Epithelial cell of proximal tubule (primary cell): ENCODE results near the gene CYB561D1. TPM values are rescaled to one million over a fixed set of nuclear protein-coding genes. Genes with fewer than 3 reads are reported as not detected.

Experiments used
- DNase-seq: peaks from one replicate; pipeline ENCODE4 v3.0.0-alpha.2; 2011; ENCODE audit warnings: low read depth
- H3K4me3 ChIP-seq: 2 replicates; pipeline ENCODE4 v1.5.1; 2011; ENCODE audit warnings: low read depth, mild to moderate bottlenecking, low read length
- total RNA-seq: library from RNA; depleted of rRNA; stranded (reverse); fragments of >200 nt; gene quantifications from 2 replicates; pipeline ENCODE4 v1.2.3, GENCODE V29; 2015
- TF ChIP-seq, protein P1 (sequence below): conservative IDR thresholded peaks from 2 replicates; pipeline ENCODE4 v1.5.1; 2012; ENCODE audit warnings: low read depth, mild to moderate bottlenecking, low read length

CYB561D1 gene
- total RNA-seq, 1 donor from 2014 or later = 3.6 TPM

DNA sequence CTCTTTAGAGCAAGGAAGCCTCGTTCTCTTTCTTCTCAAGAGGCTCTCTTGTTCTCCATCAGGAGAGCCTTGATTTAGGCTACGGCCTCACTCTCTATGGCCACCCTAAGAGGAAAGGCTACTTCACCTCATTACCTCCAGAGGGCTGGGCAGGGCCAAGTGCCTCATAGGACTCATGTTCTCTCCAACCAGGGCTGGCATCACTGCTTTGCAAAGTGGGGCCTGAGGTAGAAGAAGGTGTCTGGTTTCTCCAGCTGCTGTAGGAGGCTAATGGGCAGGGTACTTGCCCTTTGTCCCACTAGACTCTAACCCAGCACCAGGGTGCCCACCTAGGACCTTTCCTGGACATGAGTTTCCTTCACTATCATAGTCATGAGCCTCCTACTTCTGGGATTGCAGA, 12.2 kb upstream of the CYB561D1 start:
- H3K4me3 ChIP-seq = no peak overlapping the region
- no peak for DNase-seq
- TF ChIP-seq, protein P1, sequence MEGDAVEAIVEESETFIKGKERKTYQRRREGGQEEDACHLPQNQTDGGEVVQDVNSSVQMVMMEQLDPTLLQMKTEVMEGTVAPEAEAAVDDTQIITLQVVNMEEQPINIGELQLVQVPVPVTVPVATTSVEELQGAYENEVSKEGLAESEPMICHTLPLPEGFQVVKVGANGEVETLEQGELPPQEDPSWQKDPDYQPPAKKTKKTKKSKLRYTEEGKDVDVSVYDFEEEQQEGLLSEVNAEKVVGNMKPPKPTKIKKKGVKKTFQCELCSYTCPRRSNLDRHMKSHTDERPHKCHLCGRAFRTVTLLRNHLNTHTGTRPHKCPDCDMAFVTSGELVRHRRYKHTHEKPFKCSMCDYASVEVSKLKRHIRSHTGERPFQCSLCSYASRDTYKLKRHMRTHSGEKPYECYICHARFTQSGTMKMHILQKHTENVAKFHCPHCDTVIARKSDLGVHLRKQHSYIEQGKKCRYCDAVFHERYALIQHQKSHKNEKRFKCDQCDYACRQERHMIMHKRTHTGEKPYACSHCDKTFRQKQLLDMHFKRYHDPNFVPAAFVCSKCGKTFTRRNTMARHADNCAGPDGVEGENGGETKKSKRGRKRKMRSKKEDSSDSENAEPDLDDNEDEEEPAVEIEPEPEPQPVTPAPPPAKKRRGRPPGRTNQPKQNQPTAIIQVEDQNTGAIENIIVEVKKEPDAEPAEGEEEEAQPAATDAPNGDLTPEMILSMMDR = no peak

DNA sequence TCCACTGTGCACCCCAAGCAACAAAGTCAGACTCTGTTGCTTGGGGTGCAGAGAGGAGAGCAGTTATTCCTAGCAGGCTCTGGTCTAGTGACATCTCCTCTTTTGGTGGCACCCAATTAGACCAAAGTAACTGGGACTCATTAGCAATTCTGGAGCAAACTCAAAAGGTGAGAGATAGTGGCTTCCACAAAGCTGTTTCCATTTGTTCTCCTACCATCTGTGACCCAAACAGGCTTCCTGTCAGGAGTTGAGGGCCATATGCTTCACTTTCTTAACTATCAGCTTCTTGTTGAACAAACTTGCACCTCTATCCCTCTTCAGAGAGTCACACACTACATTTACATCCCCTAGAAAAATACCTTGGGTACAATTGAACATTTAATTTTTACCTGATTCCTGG, 11.7 kb upstream of the CYB561D1 start:
- TF ChIP-seq, protein P1 = no peak
- DNase-seq = no peak
- H3K4me3 ChIP-seq = no peak overlapping the region

GRCh38 chr1:109482791-109483671, 10.9 kb upstream of the CYB561D1 start:
- no peak for DNase-seq
- TF ChIP-seq, protein P1 = no peak
- peak overlapping the region; percentile 60 for H3K4me3 ChIP-seq

GRCh38 chr1:109483672-109484518, 10.0 kb upstream of the CYB561D1 start, which contains the start of gene ATXN7L2:
TSS of gene ATXN7L2 (plus strand) at chr1:109483905. CDS start at chr1:109483954, 49 bp downstream.
- TF ChIP-seq, protein P1 = no peak
- DNase-seq = no peak
- peak within 1 kb of the TSS; percentile 82 for H3K4me3 ChIP-seq

- H3K4me3 ChIP-seq = peak overlapping the region; percentile 82
- TF ChIP-seq, protein P1 = no peak
- DNase-seq = no peak
Observed at GRCh38 chr1:109484519-109484975, 9.3 kb upstream of the CYB561D1 start.

DNA sequence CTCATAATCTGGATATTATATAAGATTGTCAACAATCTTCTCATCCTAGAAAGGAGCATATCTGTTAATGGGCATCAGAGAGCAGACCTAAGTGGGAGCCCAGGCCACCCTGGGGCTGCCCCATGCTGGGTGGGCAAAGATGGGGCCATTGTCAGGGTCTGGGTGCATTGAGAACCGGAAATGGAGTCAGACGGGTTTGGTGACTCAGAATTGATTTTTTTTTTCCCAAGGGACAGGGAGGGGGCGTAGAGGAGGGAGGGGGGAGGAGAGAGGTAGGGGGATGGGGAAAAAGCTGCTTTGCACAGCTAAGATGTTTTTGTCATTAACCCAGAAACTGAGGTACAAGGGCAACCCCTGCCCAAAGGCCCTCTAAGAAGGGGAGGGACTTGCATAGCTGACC, 8.9 kb upstream of the CYB561D1 start:
- DNase-seq = no peak
- peak overlapping the region; percentile 82 for H3K4me3 ChIP-seq

More for the DNA sequence above, 8.9 kb upstream of the CYB561D1 start:
- TF ChIP-seq, protein P1 = no peak
